SK-N-SH treated with all-trans-retinoic acid at 6 μM for 48 hours (cell line): ENCODE data around the gene IMP4.
A peak's percentile ranks its signal among the peaks of the same experiment; 100 is the strongest.
"Not testable (repeated sequence)": the region's sequence is repeated elsewhere in the genome, so short reads cannot be mapped to it uniquely, and the experiment has no call there.

Experiments used
- ATAC-seq: fragments of 200-7000 bp; cut with Tn5 transposase; 3 replicates; pipeline ENCODE4 v1.9.1; 2020; ENCODE audit warnings: mild to moderate bottlenecking, moderate library complexity
- ARNTL ChIP-seq: fragments of 450-650 bp; formaldehyde crosslinking; IDR thresholded peaks from 2 replicates; pipeline ENCODE4 v1.5.0; 2020; ENCODE audit warnings: low read depth, mild to moderate bottlenecking, moderate library complexity, borderline replicate concordance
- BACH2 ChIP-seq: fragments of 250-450 bp; sonication (Bioruptor Pico); IDR thresholded peaks from 2 replicates; pipeline ENCODE4 v1.9.0; 2021; ENCODE audit warnings: mild to moderate bottlenecking, borderline replicate concordance
- ESRRG ChIP-seq: fragments of 250-450 bp; sonication (Bioruptor Pico); IDR thresholded peaks from 2 replicates; pipeline ENCODE4 v1.6.1; 2021; ENCODE audit warnings: mild to moderate bottlenecking
- GLIS3 ChIP-seq: fragments of 250-450 bp; sonication (Bioruptor Pico); IDR thresholded peaks from 2 replicates; pipeline ENCODE4 v1.5.0; 2020; ENCODE audit warnings: mild to moderate bottlenecking, moderate library complexity
- ISL1 ChIP-seq: fragments of 250-450 bp; sonication (Bioruptor Pico); IDR thresholded peaks from 2 replicates; pipeline ENCODE4 v2.1.2; 2022; ENCODE audit warnings: mild to moderate bottlenecking, moderate library complexity
- OSR1 ChIP-seq: fragments of 250-450 bp; sonication (Bioruptor Pico); IDR thresholded peaks from 2 replicates; pipeline ENCODE4 v1.8.0; 2022; ENCODE audit warnings: moderate library complexity, mild to moderate bottlenecking, inconsistent platforms
- PPARA ChIP-seq: fragments of 250-450 bp; sonication (Bioruptor Pico); IDR thresholded peaks from 2 replicates; pipeline ENCODE4 v1.5.0; 2020; ENCODE audit warnings: mild to moderate bottlenecking, borderline replicate concordance
- RARB ChIP-seq: fragments of 250-450 bp; sonication (Bioruptor Pico); IDR thresholded peaks from 2 replicates; pipeline ENCODE4 v1.8.0; 2021; ENCODE audit warnings: mild to moderate bottlenecking, moderate library complexity
- SNAI2 ChIP-seq: fragments of 250-450 bp; sonication (Bioruptor Pico); IDR thresholded peaks from 2 replicates; pipeline ENCODE4 v1.5.0; 2020; ENCODE audit warnings: mild to moderate bottlenecking, moderate library complexity
- TCF4 ChIP-seq: fragments of 250-450 bp; sonication (Bioruptor Pico); IDR thresholded peaks from 2 replicates; pipeline ENCODE4 v1.8.0; 2021; ENCODE audit warnings: mild to moderate bottlenecking, moderate library complexity, borderline replicate concordance
- TOX ChIP-seq: fragments of 250-450 bp; sonication (Bioruptor Pico); IDR thresholded peaks from 2 replicates; pipeline ENCODE4 v1.8.0; 2021; ENCODE audit warnings: mild to moderate bottlenecking, moderate library complexity, borderline replicate concordance
- ZC3H10 ChIP-seq: fragments of 250-450 bp; sonication (Bioruptor Pico); IDR thresholded peaks from 2 replicates; pipeline ENCODE4 v1.5.1; 2021; ENCODE audit warnings: mild to moderate bottlenecking, moderate library complexity
- ZFP3 ChIP-seq: fragments of 250-450 bp; sonication (Bioruptor Pico); IDR thresholded peaks from 2 replicates; pipeline ENCODE4 v1.5.0; 2020; ENCODE audit warnings: mild to moderate bottlenecking, moderate library complexity
- ZFP30 ChIP-seq: fragments of 450-650 bp; formaldehyde crosslinking; IDR thresholded peaks from 2 replicates; pipeline ENCODE4 v1.5.0; 2022; ENCODE audit warnings: mild to moderate bottlenecking, moderate library complexity
- ZNF70 ChIP-seq: fragments of 450-650 bp; formaldehyde crosslinking; IDR thresholded peaks from 2 replicates; pipeline ENCODE4 v1.5.0; 2020; ENCODE audit warnings: mild to moderate bottlenecking, moderate library complexity
- ZNF8 ChIP-seq: fragments of 450-650 bp; formaldehyde crosslinking; IDR thresholded peaks from 2 replicates; pipeline ENCODE4 v1.5.0; 2020; ENCODE audit warnings: mild to moderate bottlenecking, moderate library complexity
- TF ChIP-seq, protein P1 (sequence below): fragments of 250-450 bp; sonication (Bioruptor Pico); IDR thresholded peaks from 2 replicates; pipeline ENCODE4 v1.5.0; 2020; ENCODE audit warnings: mild to moderate bottlenecking, moderate library complexity
- TF ChIP-seq, protein P2 (sequence below): fragments of 250-450 bp; sonication (Bioruptor Pico); IDR thresholded peaks from 2 replicates; pipeline ENCODE4 v1.5.1; 2021; ENCODE audit warnings: mild to moderate bottlenecking, moderate library complexity
- TF ChIP-seq, protein P3 (sequence below): fragments of 250-450 bp; sonication (Bioruptor Pico); IDR thresholded peaks from 2 replicates; pipeline ENCODE4 v1.8.0; 2020; ENCODE audit warnings: mild to moderate bottlenecking, moderate library complexity, borderline replicate concordance
- TF ChIP-seq, protein P4 (sequence below): fragments of 250-450 bp; sonication (Bioruptor Pico); IDR thresholded peaks from 2 replicates; pipeline ENCODE4 v1.5.1; 2020; ENCODE audit warnings: low read depth, mild to moderate bottlenecking, moderate library complexity
- TF ChIP-seq, protein P5 (sequence below): fragments of 250-450 bp; sonication (Bioruptor Pico); IDR thresholded peaks from 2 replicates; pipeline ENCODE4 v1.8.0; 2021; ENCODE audit warnings: low read depth, mild to moderate bottlenecking, moderate library complexity, borderline replicate concordance

The IMP4 gene

DNA sequence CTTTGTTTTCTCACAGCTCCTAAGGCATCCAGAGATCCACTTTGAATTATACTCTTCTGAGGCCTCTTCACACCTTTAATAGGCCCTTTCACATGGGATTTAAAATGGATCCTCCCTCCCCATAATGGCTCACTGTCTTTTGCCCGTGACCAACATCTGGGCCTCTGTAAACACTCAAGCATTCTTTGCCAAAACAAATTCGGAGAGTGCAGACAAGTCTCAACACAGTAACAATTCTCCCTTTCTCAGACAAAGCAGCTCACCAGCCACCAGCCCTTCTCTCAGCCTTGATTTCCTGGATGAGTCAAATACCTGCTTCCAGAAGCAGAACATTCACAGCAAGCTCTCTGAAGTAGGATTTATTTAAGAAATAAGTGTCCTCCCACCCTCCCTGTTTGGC, 14.0 kb upstream of the IMP4 start:
- ATAC-seq: no peak
- no peak for TF ChIP-seq TCF4
- TF ChIP-seq, protein P1, sequence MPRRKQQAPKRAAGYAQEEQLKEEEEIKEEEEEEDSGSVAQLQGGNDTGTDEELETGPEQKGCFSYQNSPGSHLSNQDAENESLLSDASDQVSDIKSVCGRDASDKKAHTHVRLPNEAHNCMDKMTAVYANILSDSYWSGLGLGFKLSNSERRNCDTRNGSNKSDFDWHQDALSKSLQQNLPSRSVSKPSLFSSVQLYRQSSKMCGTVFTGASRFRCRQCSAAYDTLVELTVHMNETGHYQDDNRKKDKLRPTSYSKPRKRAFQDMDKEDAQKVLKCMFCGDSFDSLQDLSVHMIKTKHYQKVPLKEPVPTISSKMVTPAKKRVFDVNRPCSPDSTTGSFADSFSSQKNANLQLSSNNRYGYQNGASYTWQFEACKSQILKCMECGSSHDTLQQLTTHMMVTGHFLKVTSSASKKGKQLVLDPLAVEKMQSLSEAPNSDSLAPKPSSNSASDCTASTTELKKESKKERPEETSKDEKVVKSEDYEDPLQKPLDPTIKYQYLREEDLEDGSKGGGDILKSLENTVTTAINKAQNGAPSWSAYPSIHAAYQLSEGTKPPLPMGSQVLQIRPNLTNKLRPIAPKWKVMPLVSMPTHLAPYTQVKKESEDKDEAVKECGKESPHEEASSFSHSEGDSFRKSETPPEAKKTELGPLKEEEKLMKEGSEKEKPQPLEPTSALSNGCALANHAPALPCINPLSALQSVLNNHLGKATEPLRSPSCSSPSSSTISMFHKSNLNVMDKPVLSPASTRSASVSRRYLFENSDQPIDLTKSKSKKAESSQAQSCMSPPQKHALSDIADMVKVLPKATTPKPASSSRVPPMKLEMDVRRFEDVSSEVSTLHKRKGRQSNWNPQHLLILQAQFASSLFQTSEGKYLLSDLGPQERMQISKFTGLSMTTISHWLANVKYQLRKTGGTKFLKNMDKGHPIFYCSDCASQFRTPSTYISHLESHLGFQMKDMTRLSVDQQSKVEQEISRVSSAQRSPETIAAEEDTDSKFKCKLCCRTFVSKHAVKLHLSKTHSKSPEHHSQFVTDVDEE (CRISPR knock-in tag): no peak
- TF ChIP-seq ZC3H10 (CRISPR knock-in tag): no peak
- TF ChIP-seq OSR1 (CRISPR knock-in tag): no peak
- no peak for TF ChIP-seq BACH2
- TF ChIP-seq GLIS3: no peak
- TF ChIP-seq, protein P2, sequence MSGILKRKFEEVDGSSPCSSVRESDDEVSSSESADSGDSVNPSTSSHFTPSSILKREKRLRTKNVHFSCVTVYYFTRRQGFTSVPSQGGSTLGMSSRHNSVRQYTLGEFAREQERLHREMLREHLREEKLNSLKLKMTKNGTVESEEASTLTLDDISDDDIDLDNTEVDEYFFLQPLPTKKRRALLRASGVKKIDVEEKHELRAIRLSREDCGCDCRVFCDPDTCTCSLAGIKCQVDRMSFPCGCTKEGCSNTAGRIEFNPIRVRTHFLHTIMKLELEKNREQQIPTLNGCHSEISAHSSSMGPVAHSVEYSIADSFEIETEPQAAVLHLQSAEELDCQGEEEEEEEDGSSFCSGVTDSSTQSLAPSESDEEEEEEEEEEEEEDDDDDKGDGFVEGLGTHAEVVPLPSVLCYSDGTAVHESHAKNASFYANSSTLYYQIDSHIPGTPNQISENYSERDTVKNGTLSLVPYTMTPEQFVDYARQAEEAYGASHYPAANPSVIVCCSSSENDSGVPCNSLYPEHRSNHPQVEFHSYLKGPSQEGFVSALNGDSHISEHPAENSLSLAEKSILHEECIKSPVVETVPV (CRISPR knock-in tag): no peak
- TF ChIP-seq ZNF8: no peak
- TF ChIP-seq ISL1: no peak
- TF ChIP-seq ARNTL: no peak
- TF ChIP-seq, all 23 proteins: peak for 0

DNA sequence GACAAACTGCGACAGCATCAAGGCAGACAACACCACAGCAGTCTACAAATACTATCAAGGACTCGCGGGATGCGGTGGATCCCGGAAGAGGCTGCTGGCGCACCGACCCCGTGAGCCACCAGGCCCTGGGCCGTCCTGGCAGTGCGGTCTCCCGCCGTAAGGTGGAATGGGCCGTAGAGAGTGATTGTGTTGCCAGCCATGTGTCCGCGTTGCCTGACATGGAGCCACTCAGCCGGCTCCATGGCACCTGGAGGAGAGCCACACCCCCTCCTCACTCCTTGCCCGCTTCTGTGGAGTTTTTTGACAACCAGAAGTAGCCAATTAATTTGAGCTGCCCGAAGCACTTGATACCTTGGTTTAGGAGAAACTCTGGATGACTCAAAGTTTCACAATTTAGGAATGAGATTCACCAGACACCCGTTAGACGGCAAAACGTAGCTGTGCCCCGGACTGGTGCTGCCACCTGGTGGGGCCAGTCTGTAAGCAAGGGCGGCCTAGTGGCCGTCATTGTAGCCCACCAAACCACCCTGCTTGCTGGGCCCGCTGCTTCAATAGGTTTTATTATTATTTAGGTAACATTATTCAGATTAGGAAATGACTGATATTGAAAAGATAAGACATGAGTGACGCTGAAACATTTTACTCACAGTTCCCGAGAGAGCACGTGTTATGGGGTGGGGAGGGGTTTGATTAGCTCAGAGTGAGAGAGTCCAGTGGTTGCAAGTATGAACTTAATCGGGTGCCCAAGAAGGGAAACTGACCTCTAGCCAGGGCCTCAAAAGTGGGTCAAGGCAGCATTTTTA, 10.2 kb upstream of the IMP4 start:
- peak; percentile 35; the same call in 1 of the 2 replicates for TF ChIP-seq ISL1
- no peak for TF ChIP-seq OSR1 (CRISPR knock-in tag)
- TF ChIP-seq, all 23 proteins: peak for 1
- ATAC-seq: peak; percentile 75

DNA sequence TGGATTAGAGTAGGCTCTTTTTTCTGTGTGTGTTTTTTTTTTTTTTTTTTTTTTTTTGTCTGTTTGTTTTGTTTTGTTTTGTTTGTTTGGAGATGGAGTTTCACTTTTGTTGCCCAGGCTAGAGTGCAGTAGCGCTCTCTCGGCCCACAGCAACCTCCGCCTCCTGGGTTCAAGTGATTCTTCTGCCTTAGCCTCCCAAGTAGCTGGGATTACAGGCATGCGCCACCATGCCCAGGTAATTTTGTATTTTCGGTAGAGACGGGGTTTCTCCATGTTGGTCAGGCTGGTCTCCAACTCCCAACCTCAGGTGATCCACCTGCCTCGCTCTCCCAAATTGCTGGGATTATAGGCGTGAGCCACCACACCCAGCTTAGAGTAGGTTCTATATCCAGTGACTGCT, 9.4 kb upstream of the IMP4 start:
- not testable (repeated sequence) for ATAC-seq

DNA sequence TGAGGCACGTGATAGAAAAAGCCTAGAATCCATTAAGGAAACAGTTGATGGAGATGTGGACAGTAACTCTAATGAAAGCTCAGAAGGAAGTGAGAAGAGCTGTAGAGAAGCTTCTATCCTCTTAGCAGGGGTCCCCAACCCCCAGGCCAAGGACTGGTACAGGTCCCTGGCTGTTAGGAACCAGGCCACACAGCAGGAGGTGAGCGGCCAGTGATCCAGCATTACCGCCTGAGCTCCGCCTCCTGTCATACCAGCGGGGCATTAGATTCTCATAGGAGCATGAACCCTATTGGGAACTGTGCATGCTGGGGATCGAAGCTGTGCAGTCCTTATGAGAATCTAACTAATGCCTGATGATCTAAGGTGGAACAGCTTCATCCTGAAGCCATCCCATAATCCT, 8.7 kb upstream of the IMP4 start:
- ATAC-seq: no peak
- TF ChIP-seq ZFP3 (no peak), RARB (no peak), PPARA (CRISPR knock-in tag) (no peak), TOX (CRISPR knock-in tag) (no peak), ZNF70 (CRISPR knock-in tag) (no peak), ZFP30 (CRISPR knock-in tag) (no peak), ARNTL (no peak), TCF4 (no peak), ISL1 (no peak), SNAI2 (CRISPR knock-in tag) (no peak), ESRRG (CRISPR knock-in tag) (no peak), OSR1 (CRISPR knock-in tag) (no peak)
- TF ChIP-seq, protein P3, sequence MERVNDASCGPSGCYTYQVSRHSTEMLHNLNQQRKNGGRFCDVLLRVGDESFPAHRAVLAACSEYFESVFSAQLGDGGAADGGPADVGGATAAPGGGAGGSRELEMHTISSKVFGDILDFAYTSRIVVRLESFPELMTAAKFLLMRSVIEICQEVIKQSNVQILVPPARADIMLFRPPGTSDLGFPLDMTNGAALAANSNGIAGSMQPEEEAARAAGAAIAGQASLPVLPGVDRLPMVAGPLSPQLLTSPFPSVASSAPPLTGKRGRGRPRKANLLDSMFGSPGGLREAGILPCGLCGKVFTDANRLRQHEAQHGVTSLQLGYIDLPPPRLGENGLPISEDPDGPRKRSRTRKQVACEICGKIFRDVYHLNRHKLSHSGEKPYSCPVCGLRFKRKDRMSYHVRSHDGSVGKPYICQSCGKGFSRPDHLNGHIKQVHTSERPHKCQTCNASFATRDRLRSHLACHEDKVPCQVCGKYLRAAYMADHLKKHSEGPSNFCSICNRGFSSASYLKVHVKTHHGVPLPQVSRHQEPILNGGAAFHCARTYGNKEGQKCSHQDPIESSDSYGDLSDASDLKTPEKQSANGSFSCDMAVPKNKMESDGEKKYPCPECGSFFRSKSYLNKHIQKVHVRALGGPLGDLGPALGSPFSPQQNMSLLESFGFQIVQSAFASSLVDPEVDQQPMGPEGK: no peak
- TF ChIP-seq, protein P1 (CRISPR knock-in tag): no peak
- TF ChIP-seq, protein P4, sequence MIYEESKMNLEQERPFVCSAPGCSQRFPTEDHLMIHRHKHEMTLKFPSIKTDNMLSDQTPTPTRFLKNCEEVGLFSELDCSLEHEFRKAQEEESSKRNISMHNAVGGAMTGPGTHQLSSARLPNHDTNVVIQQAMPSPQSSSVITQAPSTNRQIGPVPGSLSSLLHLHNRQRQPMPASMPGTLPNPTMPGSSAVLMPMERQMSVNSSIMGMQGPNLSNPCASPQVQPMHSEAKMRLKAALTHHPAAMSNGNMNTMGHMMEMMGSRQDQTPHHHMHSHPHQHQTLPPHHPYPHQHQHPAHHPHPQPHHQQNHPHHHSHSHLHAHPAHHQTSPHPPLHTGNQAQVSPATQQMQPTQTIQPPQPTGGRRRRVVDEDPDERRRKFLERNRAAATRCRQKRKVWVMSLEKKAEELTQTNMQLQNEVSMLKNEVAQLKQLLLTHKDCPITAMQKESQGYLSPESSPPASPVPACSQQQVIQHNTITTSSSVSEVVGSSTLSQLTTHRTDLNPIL (CRISPR knock-in tag): no peak
- TF ChIP-seq, protein P5, sequence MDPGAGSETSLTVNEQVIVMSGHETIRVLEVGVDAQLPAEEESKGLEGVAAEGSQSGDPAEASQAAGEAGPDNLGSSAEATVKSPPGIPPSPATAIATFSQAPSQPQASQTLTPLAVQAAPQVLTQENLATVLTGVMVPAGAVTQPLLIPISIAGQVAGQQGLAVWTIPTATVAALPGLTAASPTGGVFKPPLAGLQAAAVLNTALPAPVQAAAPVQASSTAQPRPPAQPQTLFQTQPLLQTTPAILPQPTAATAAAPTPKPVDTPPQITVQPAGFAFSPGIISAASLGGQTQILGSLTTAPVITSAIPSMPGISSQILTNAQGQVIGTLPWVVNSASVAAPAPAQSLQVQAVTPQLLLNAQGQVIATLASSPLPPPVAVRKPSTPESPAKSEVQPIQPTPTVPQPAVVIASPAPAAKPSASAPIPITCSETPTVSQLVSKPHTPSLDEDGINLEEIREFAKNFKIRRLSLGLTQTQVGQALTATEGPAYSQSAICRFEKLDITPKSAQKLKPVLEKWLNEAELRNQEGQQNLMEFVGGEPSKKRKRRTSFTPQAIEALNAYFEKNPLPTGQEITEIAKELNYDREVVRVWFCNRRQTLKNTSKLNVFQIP (CRISPR knock-in tag): no peak
- TF ChIP-seq, all 23 proteins: peak for 0
